ENCODE results near the gene PLA2G2C.
A peak's percentile ranks its signal among the peaks of the same experiment; 100 is the strongest.

PLA2G2C gene

DNA sequence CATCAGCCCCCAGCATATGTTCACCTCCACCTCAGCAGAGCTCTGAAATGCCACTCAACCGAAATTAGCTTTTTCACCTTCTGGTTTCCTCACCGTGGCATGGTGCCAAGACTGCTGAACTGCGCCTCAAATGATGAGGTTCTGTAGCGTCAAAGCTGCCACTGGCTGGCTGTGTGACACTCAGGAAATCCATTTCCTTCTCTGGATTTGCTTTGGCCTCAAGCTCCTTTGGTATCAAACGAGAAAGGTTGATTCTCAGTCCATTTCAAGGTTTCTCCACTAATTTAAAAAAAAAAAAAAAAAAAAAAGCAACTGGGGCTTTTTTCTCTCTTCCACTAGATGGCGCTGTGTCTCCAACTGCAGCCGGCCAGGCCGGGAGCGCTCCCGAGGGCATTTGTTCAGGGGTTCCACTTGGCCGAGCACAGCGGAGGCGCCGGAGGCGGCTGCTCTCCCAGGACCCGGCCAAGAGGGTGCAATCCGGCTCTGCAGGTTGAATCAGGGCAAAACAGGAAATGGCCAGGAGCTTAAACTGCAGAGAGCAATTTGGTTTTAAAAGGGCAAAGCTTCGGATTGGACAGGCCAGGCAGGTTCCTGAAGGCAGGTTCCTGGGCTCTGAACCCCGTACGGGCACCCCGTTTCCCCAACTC is 26.5 kb upstream of the PLA2G2C start:
- H3K27ac ChIP-seq: peak overlapping the region; percentile 21; the same call in 1 of the 2 replicates
- TF ChIP-seq, protein P1, sequence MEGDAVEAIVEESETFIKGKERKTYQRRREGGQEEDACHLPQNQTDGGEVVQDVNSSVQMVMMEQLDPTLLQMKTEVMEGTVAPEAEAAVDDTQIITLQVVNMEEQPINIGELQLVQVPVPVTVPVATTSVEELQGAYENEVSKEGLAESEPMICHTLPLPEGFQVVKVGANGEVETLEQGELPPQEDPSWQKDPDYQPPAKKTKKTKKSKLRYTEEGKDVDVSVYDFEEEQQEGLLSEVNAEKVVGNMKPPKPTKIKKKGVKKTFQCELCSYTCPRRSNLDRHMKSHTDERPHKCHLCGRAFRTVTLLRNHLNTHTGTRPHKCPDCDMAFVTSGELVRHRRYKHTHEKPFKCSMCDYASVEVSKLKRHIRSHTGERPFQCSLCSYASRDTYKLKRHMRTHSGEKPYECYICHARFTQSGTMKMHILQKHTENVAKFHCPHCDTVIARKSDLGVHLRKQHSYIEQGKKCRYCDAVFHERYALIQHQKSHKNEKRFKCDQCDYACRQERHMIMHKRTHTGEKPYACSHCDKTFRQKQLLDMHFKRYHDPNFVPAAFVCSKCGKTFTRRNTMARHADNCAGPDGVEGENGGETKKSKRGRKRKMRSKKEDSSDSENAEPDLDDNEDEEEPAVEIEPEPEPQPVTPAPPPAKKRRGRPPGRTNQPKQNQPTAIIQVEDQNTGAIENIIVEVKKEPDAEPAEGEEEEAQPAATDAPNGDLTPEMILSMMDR (conservative IDR thresholded peaks at IDR 0.05): peak; percentile 81
- TF ChIP-seq ZFX (IDR thresholded peaks at IDR 0.05): no peak

DNA sequence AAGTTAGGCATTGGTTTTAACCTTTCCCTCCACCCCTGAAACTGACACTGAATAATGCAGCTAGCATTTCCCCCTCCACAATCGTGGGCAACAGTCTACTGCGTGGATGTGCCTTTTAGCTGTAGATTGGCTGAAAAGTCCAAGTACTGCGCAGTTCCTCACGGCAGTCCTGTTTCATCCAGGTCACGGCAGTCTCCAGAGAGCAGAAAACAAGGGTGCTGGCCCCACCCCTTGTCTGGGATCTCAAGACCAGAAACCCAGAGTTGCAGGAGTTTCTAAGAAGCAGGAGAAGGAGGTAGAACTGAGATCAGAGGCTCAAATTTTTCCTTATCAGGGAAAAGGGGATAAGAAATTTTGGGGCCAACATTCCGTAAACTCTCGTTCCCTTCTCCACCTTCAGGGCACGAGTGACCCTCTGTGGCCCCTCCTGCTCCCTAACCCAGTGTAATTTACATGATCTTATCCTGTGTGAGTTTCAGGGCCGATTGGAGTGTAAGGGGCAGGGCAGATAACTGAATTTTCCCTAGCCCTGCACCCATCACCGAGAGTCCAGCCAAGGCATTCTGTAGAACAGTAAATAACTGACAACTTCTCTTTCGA is 25.9 kb upstream of the PLA2G2C start:
- TF ChIP-seq, protein P1 (conservative IDR thresholded peaks at IDR 0.05): no peak
- TF ChIP-seq ZFX (IDR thresholded peaks at IDR 0.05): no peak
- no peak overlapping the region for H3K27ac ChIP-seq

DNA sequence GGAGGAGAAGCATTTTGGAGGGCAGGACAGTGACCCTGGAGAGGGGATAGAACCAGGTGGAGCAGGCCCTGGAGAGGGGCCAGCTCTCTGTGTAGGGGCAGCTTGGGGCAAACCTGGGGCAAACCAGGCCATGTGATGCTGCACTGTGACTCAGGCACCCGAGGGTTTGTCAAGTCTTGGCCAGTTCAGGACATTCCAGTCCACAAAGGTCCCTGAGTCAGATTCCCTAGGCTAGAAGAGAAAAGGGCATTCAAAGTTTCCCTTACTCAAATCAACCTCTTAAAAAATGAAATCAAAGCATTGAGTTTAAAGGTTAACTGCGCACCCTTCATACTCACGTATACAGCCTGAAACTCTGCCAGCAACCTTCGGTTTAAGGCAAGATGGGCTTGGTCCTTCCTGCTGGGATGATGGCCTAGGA is 25.2 kb upstream of the PLA2G2C start:
- H3K27ac ChIP-seq: no peak overlapping the region
- TF ChIP-seq ZFX (IDR thresholded peaks at IDR 0.05): no peak
- TF ChIP-seq, protein P1 (conservative IDR thresholded peaks at IDR 0.05): no peak

DNA sequence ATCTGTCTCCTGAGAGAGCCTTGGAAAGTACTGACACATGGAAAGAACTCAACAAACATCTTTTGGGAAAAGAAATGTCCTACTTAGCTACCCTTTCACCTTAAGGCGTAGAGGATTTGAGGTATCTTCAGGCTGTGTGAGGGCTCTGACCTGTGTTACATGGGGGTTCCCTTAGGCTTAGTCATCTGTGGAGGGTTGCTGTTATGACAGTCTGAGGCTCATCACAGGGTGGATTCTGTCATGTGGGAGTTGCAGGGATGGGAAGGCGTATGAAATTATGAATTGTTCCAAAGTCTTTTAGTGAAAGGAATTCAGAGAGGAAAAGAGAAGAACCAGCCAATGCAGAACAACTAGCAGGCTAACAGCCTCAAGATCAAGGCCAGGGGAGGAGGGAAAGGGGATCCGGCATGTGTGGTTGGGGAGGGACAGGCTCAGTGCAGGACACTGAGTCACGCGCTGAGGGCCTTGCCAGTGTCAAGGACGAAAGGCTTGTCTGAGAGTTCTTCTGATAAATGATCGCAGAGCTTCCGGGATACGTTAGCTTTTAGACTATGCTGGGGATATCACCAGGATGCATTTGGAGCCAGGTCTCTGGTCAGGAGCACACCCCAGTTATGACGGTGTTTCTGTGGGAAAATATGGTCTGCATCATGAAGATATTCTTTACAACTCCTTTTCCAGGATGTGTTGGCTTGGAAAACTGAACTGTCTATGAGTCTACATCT is 24.6 kb upstream of the PLA2G2C start:
- no peak overlapping the region for H3K27ac ChIP-seq
- TF ChIP-seq ZFX (IDR thresholded peaks at IDR 0.05): no peak
- TF ChIP-seq, protein P1 (conservative IDR thresholded peaks at IDR 0.05): no peak

DNA sequence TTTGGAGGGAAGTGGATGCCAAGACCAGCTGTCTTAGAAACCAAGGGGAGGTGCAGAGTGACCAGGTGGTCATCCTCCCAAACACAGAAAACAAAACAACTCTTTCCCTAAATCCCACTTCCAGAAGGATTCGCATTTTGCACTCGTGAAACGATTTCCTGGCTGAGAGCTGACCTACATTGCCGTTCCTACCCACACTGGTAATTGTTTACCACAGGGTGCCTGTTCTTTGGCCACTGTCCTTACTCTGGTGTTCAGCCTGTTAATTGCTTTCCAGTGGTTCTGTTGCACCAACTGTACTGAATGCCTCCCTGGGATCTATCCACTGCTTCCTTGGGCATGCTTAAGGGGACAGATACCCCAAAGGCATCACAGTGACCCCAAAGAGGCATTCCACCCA is 23.2 kb upstream of the PLA2G2C start:
- TF ChIP-seq ZFX (IDR thresholded peaks at IDR 0.05): no peak
- TF ChIP-seq, protein P1 (conservative IDR thresholded peaks at IDR 0.05): no peak
- no peak overlapping the region for H3K27ac ChIP-seq

DNA sequence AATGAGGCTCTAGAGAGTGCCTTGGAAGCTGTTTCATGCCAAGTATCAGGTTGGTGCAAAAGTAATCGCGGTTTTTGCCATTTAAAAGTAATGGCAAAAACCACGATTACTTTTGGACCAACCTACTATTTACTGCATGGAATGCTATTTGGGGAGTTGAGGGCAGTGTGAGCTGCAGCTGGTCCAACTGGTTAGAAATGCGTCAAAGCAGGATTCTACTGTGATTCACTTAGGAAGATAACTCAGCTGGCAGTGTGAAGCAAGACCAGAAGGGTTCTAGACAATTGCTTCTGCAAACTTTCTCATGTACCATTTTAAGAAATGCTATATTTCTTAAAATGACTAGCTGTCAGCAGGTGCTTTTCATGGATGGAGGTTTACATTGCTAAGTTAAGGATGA is 21.2 kb upstream of the PLA2G2C start:
- no peak overlapping the region for H3K27ac ChIP-seq

More for the DNA sequence above, 21.2 kb upstream of the PLA2G2C start:
- TF ChIP-seq, protein P1 (conservative IDR thresholded peaks at IDR 0.05): no peak
- TF ChIP-seq ZFX (IDR thresholded peaks at IDR 0.05): no peak
